ENCODE data around the gene FRAS1.

DNA sequence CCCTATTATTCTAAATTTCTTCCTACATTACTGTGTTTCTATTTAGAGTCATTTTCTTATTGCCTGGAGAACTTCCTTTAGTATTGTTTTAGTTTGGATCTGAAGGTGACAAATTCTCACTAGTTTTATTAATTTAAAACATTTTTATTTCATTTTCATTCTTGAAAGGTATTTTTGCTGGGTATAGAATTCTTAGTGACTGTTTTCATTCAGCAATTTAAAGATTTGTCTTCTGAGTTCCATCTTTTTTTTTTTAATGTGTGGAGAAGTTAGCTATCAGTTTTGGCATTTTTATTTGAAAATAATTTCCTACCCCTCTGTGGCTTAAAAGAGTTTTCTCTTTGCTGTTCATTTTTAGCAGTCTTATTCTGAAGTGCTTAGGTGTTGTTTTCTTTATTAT, 169.2 kb downstream of the FRAS1 start:
- TF ChIP-seq, protein P1, sequence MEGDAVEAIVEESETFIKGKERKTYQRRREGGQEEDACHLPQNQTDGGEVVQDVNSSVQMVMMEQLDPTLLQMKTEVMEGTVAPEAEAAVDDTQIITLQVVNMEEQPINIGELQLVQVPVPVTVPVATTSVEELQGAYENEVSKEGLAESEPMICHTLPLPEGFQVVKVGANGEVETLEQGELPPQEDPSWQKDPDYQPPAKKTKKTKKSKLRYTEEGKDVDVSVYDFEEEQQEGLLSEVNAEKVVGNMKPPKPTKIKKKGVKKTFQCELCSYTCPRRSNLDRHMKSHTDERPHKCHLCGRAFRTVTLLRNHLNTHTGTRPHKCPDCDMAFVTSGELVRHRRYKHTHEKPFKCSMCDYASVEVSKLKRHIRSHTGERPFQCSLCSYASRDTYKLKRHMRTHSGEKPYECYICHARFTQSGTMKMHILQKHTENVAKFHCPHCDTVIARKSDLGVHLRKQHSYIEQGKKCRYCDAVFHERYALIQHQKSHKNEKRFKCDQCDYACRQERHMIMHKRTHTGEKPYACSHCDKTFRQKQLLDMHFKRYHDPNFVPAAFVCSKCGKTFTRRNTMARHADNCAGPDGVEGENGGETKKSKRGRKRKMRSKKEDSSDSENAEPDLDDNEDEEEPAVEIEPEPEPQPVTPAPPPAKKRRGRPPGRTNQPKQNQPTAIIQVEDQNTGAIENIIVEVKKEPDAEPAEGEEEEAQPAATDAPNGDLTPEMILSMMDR (IDR thresholded peaks at IDR 0.05; ENCODE audit: insufficient read depth, low read depth, low read length): no peak
- no peak for TF ChIP-seq EZH2 (IDR thresholded peaks at IDR 0.05; ENCODE audit: insufficient read depth, low read length)
